ENCODE data around the gene SBNO2. TPM values are rescaled to one million over a fixed set of nuclear protein-coding genes. Genes with fewer than 3 reads are reported as not detected.

SBNO2 gene
- total and polyA plus RNA-seq, 9 of the 15 experiments (the other 6 are each of a cell fraction or from before 2014, with no cell fraction given), result 0.01 to 46.2 (median 6.7) TPM

DNA sequence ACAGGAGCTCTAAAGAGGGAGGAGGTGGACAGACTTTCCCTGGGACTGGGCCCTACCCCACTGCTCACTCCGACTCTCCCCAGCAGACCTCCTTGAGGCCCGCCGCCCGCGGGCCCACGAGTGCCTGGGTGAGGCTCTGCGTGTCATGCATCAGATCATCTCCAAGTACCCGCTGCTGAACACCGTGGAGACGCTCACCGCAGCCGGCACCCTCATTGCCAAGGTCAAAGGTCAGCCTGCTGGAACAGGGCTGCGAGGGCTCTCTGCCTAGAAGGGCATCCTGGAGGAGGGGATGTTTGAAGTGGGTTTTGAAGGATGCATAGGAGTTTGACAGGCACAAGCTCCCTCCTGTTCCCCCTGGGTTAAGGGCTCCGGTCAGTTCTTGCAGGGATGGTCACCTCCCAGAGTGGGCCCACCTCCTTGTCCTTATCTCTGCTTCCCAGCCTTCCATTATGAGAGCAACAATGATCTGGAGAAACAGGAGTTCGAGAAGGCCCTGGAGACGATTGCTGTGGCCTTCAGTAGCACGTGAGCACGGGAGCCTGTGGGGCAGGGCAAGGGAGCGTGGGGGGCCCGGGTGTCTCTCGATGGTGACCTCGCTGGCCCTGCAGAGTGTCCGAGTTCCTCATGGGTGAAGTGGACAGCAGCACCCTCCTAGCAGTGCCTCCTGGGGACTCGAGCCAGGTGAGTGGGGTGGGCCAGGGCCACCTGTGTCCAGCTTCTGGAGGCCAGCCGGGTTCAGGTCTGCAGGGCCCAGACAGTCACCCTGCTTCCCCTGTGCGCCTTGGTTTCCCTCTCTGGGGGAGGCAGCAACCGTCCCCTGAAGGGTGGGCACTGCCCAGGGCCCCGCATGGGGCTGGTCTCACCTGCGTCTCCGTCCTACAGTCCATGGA is 100.8 kb downstream of the SBNO2 start (continued):
- TF ChIP-seq, protein P1, sequence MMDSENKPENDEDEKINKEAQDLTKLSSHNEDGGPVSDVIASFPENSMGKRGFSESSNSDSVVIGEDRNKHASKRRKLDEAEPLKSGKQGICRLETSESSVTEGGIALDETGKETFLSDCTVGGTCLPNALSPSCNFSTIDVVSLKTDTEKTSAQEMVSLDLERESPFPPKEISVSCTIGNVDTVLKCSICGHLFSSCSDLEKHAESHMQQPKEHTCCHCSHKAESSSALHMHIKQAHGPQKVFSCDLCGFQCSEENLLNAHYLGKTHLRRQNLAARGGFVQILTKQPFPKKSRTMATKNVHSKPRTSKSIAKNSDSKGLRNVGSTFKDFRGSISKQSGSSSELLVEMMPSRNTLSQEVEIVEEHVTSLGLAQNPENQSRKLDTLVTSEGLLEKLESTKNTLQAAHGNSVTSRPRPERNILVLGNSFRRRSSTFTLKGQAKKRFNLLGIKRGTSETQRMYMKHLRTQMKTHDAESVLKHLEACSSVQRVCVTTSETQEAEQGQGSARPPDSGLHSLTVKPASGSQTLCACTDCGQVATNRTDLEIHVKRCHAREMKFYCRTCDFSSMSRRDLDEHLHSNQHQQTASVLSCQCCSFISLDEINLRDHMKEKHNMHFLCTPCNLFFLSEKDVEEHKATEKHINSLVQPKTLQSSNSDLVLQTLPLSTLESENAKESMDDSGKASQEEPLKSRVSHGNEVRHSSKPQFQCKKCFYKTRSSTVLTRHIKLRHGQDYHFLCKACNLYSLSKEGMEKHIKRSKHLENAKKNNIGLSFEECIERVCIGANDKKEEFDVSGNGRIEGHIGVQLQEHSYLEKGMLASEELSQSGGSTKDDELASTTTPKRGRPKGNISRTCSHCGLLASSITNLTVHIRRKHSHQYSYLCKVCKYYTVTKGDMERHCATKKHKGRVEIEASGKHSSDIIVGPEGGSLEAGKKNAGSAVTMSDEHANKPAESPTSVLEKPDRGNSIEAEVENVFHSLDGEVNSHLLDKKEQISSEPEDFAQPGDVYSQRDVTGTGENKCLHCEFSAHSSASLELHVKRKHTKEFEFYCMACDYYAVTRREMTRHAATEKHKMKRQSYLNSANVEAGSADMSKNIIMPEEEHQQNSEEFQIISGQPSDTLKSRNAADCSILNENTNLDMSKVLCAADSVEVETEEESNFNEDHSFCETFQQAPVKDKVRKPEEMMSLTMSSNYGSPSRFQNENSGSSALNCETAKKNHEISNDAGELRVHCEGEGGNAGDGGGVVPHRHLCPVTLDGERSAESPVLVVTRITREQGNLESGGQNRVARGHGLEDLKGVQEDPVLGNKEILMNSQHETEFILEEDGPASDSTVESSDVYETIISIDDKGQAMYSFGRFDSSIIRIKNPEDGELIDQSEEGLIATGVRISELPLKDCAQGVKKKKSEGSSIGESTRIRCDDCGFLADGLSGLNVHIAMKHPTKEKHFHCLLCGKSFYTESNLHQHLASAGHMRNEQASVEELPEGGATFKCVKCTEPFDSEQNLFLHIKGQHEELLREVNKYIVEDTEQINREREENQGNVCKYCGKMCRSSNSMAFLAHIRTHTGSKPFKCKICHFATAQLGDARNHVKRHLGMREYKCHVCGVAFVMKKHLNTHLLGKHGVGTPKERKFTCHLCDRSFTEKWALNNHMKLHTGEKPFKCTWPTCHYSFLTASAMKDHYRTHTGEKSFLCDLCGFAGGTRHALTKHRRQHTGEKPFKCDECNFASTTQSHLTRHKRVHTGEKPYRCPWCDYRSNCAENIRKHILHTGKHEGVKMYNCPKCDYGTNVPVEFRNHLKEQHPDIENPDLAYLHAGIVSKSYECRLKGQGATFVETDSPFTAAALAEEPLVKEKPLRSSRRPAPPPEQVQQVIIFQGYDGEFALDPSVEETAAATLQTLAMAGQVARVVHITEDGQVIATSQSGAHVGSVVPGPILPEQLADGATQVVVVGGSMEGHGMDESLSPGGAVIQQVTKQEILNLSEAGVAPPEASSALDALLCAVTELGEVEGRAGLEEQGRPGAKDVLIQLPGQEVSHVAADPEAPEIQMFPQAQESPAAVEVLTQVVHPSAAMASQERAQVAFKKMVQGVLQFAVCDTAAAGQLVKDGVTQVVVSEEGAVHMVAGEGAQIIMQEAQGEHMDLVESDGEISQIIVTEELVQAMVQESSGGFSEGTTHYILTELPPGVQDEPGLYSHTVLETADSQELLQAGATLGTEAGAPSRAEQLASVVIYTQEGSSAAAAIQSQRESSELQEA (IDR thresholded peaks at IDR 0.05; ENCODE audit: low read depth), result no peak
- TF ChIP-seq, protein P2, sequence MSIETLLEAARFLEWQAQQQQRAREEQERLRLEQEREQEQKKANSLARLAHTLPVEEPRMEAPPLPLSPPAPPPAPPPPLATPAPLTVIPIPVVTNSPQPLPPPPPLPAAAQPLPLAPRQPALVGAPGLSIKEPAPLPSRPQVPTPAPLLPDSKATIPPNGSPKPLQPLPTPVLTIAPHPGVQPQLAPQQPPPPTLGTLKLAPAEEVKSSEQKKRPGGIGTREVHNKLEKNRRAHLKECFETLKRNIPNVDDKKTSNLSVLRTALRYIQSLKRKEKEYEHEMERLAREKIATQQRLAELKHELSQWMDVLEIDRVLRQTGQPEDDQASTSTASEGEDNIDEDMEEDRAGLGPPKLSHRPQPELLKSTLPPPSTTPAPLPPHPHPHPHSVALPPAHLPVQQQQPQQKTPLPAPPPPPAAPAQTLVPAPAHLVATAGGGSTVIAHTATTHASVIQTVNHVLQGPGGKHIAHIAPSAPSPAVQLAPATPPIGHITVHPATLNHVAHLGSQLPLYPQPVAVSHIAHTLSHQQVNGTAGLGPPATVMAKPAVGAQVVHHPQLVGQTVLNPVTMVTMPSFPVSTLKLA (conservative IDR thresholded peaks at IDR 0.05), result peak in 1 of 2 experiments; percentile 78; a peak in 2 of 4 replicates
- TF ChIP-seq ETV6 (IDR thresholded peaks at IDR 0.05; ENCODE audit: borderline replicate concordance in 1 of 2, low read depth in 2 of 2, low read length in 1 of 2) (no peak), ETV6 (CRISPR knock-in tag; IDR thresholded peaks at IDR 0.05; ENCODE audit: borderline replicate concordance) (no peak), ZNF586 (CRISPR knock-in tag; conservative IDR thresholded peaks at IDR 0.05) (no peak), SIRT6 (IDR thresholded peaks at IDR 0.05; ENCODE audit: low read depth, low read length) (no peak), MAFF (IDR thresholded peaks at IDR 0.05; ENCODE audit: low read length) (no peak), BRCA1 (IDR thresholded peaks at IDR 0.05) (no peak), BRCA1 (CRISPR knock-in tag; IDR thresholded peaks at IDR 0.05) (no peak), HDGF (IDR thresholded peaks at IDR 0.05) (no peak)
- TF ChIP-seq, protein P3, sequence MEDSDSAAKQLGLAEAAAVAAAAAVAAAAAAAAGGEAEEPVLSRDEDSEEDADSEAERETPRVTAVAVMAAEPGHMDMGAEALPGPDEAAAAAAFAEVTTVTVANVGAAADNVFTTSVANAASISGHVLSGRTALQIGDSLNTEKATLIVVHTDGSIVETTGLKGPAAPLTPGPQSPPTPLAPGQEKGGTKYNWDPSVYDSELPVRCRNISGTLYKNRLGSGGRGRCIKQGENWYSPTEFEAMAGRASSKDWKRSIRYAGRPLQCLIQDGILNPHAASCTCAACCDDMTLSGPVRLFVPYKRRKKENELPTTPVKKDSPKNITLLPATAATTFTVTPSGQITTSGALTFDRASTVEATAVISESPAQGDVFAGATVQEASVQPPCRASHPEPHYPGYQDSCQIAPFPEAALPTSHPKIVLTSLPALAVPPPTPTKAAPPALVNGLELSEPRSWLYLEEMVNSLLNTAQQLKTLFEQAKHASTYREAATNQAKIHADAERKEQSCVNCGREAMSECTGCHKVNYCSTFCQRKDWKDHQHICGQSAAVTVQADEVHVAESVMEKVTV (CRISPR knock-in tag; IDR thresholded peaks at IDR 0.05), result no peak
- TF ChIP-seq, protein P4, sequence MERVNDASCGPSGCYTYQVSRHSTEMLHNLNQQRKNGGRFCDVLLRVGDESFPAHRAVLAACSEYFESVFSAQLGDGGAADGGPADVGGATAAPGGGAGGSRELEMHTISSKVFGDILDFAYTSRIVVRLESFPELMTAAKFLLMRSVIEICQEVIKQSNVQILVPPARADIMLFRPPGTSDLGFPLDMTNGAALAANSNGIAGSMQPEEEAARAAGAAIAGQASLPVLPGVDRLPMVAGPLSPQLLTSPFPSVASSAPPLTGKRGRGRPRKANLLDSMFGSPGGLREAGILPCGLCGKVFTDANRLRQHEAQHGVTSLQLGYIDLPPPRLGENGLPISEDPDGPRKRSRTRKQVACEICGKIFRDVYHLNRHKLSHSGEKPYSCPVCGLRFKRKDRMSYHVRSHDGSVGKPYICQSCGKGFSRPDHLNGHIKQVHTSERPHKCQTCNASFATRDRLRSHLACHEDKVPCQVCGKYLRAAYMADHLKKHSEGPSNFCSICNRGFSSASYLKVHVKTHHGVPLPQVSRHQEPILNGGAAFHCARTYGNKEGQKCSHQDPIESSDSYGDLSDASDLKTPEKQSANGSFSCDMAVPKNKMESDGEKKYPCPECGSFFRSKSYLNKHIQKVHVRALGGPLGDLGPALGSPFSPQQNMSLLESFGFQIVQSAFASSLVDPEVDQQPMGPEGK (CRISPR knock-in tag; IDR thresholded peaks at IDR 0.05; ENCODE audit: borderline replicate concordance), result no peak
